ENCODE measurements around the gene HNRNPC. TPM values are rescaled to one million over a fixed set of nuclear protein-coding genes. Genes with fewer than 3 reads are reported as not detected.
A peak's percentile ranks its signal among the peaks of the same experiment; 100 is the strongest.

HNRNPC gene
- total RNA-seq, 1 experiment from 2014 or later: 1,062 TPM

DNA sequence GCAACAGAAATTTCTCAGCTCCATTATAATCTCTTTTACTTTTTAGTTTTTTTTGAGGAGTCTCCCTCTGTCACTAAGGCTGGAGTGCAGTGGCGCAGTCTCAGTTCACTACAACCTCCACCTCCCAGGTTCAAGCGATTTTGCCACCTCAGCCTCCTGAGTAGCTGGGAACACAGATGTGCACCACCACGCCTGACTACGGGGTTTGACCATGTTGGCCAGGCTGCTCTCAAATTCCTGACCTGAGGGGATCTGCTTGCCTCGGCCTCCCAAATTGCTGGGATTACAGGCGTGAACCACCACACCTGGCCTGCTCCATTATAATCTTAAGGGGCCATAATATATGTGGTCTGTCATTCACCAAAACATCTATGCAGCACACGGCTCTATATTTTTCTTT, 23.4 kb downstream of the HNRNPC start:
- no peak overlapping the region for H3T11ph ChIP-seq (ENCODE audit: low read length)
- Mint-ChIP-seq H3K4me3 (no peak overlapping the region), H3K27ac (peak overlapping the region in 1 of 3 experiments; percentile 94; a peak in 2 of 7 replicates), H3K36me3 (ENCODE audit: insufficient read depth in 1 of 3, low read depth in 3 of 3) (peaks cover 35 to 89% (median 80%) of the 10 kb centered on the region in 3 experiments), H3K27me3 (ENCODE audit: low read depth) (no peaks in the 10 kb centered on the region), H3K4me1 (peaks cover 19 to 38% of the 10 kb centered on the region in 2 experiments), H3K9me3 (no peaks in the 10 kb centered on the region)
- no peak overlapping the region for H2AFZ ChIP-seq (ENCODE audit: low read length)
- no CpG with 5 or more reads among the region's 7 CpGs for WGBS (ENCODE audit: extremely low coverage, insufficient read length, low lambda C conversion rate)
- H3K9ac ChIP-seq (ENCODE audit: extremely low read depth, insufficient read length, low read length): no peak overlapping the region
- no peak overlapping the region for H3K4ac ChIP-seq (ENCODE audit: low read depth, low read length)
- no peak overlapping the region for H3K27ac ChIP-seq (ENCODE audit: insufficient read length, low read depth, low read length)
- H3K14ac ChIP-seq (ENCODE audit: insufficient read depth, low read length): no peak overlapping the region
- no peak overlapping the region for H3K23ac ChIP-seq (ENCODE audit: insufficient read length, low read depth, low read length)
- H2BK5ac ChIP-seq (ENCODE audit: insufficient read length, low read length): no peak overlapping the region
- H2BK12ac ChIP-seq (ENCODE audit: insufficient read length, low read depth, low read length): no peak overlapping the region
- H2BK120ac ChIP-seq (ENCODE audit: low read depth, low read length, poor library complexity, severe bottlenecking): no peak overlapping the region
- TF ChIP-seq, protein P1, sequence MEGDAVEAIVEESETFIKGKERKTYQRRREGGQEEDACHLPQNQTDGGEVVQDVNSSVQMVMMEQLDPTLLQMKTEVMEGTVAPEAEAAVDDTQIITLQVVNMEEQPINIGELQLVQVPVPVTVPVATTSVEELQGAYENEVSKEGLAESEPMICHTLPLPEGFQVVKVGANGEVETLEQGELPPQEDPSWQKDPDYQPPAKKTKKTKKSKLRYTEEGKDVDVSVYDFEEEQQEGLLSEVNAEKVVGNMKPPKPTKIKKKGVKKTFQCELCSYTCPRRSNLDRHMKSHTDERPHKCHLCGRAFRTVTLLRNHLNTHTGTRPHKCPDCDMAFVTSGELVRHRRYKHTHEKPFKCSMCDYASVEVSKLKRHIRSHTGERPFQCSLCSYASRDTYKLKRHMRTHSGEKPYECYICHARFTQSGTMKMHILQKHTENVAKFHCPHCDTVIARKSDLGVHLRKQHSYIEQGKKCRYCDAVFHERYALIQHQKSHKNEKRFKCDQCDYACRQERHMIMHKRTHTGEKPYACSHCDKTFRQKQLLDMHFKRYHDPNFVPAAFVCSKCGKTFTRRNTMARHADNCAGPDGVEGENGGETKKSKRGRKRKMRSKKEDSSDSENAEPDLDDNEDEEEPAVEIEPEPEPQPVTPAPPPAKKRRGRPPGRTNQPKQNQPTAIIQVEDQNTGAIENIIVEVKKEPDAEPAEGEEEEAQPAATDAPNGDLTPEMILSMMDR (conservative IDR thresholded peaks at IDR 0.05): no peak
- H3K9me3 ChIP-seq (ENCODE audit: control insufficient read depth, low read depth, low read length): no peaks in the 10 kb centered on the region
- H3K27me3 ChIP-seq (ENCODE audit: insufficient read depth, low read length): no peaks in the 10 kb centered on the region
- no peak overlapping the region for H2BK20ac ChIP-seq (ENCODE audit: low read depth, low read length, poor library complexity, severe bottlenecking)
- no peak overlapping the region for H4K91ac ChIP-seq (ENCODE audit: insufficient read length, low read depth, low read length)
- H3K18ac ChIP-seq (ENCODE audit: insufficient read length, low read depth, low read length): no peak overlapping the region
- no peak overlapping the region for H2BK15ac ChIP-seq (ENCODE audit: low read depth, low read length)
- no peak overlapping the region for H2AK5ac ChIP-seq (ENCODE audit: insufficient read length, low read length)
- no peaks in the 10 kb centered on the region; the same call in 1 of the 2 replicates for H3K4me1 ChIP-seq (ENCODE audit: insufficient read depth, low read length)
- H3K56ac ChIP-seq (ENCODE audit: insufficient read length, low read depth, low read length): no peak overlapping the region
- peaks cover 78% of the 10 kb centered on the region; the same call in 1 of the 2 replicates for H3K79me2 ChIP-seq (ENCODE audit: insufficient read depth, low read length)
- H4K20me1 ChIP-seq (ENCODE audit: control insufficient read depth, insufficient read depth, insufficient read length): no peaks in the 10 kb centered on the region
- DNase-seq: no peak
- H3K79me1 ChIP-seq (ENCODE audit: insufficient read depth, low read depth, low read length, poor library complexity, severe bottlenecking): peaks cover 3% of the 10 kb centered on the region
- no peak overlapping the region for H4K8ac ChIP-seq (replicated peaks; ENCODE audit: insufficient read length, low read depth, low read length)
- no peaks in the 10 kb centered on the region for H3K23me2 ChIP-seq (ENCODE audit: insufficient read length, low read depth, low read length, poor library complexity, severe bottlenecking)
- H3K4me2 ChIP-seq (ENCODE audit: insufficient read depth, insufficient read length, low read length): no peak overlapping the region
- H4K5ac ChIP-seq (ENCODE audit: insufficient read length, low read depth, low read length): no peak overlapping the region

Measured in H9 (cell line).